Stimulated activated CD4-positive, alpha-beta T cell treated with anti-CD3 and anti-CD28 coated beads, Interleukin-12 subunit alpha, Interleukin-12 subunit beta, amount 100 ng/mL, for 24 hours (primary cell): Measurements from ENCODE around the gene SNX8.
A peak's percentile ranks its signal among the peaks of the same experiment; 100 is the strongest.
"Not testable (repeated sequence)": the region's sequence is repeated elsewhere in the genome, so short reads cannot be mapped to it uniquely, and the experiment has no call there.

ENCODE experiments used
- DNase-seq, 2 experiments: peaks; one replicate each; pipeline ENCODE4 v3.0.0-alpha.2; 2020; ENCODE audit warnings: low read depth in 2 of 2

SNX8 gene, protein sequence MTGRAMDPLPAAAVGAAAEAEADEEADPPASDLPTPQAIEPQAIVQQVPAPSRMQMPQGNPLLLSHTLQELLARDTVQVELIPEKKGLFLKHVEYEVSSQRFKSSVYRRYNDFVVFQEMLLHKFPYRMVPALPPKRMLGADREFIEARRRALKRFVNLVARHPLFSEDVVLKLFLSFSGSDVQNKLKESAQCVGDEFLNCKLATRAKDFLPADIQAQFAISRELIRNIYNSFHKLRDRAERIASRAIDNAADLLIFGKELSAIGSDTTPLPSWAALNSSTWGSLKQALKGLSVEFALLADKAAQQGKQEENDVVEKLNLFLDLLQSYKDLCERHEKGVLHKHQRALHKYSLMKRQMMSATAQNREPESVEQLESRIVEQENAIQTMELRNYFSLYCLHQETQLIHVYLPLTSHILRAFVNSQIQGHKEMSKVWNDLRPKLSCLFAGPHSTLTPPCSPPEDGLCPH

DNA sequence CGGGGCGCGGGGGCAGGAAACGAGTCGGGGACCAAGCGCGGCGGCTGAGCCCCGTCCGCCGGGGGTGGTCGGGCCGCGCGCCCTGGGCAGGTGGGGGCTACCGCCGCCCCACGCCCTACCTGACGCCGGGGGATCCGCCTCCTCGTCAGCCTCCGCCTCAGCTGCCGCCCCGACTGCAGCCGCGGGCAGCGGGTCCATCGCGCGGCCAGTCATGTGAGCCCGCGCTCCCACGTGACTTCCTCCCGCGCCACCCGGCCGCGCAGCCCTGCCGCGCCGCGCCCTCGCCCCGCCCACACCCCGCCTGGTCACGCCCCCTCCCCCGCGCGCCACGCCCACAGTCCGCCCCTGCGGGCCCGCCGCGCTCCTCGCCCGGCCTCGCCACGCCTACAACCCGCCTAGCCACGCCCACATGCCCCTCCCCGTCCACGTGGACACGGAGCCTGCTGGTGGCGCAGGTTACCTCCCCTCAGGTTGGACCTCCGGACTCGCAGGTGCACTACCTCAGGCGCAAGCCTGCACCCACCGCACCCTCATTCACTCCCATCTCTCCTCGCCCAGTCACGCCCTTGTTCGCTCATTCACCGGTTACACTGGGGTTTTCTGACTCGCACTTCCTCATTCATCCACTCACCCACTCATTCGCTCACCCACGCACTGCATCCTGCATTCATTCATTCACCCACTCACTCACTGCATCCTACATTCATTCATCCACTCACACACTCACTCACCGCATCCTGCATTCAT is at the start of gene SNX8:
Gene SNX8, minus strand, starts transcription at position 233 of the 747 bp plus-strand sequence. Its CDS starts 20 bp downstream, at position 213.
- DNase-seq = peak; percentile 89 to 97

DNA sequence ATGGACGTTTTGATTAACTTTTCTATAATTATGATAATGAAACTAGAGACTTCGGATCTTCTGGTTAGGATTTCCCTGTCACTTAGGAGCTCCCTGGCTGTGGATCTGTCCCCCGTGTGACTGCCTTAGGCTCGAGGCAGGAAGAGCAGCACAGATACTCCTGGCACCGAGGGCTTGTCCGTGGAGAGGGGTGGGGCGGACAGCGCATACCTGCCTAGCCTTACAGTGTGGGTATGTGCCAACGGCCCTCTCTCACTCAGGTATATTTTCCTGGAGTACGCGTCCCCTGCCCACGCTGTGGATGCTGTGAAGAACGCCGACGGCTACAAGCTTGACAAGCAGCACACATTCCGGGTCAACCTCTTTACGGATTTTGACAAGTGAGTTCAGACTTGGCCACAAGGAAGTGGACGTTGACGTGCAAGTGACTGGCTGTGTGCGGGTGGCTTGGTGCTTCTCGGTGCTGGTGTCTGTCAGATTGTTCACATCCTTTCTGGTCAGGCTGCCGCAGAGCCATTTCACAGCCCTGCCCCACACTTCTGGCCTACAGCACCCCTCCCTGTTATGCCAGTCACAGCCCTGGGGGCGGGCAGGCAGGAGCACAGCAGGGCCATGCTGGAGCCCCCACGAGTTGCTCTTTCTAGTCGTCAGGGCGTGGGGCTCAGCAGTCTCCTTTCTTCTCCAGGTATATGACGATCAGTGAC is 48.3 kb upstream of the SNX8 start:
- no peak for DNase-seq

DNA sequence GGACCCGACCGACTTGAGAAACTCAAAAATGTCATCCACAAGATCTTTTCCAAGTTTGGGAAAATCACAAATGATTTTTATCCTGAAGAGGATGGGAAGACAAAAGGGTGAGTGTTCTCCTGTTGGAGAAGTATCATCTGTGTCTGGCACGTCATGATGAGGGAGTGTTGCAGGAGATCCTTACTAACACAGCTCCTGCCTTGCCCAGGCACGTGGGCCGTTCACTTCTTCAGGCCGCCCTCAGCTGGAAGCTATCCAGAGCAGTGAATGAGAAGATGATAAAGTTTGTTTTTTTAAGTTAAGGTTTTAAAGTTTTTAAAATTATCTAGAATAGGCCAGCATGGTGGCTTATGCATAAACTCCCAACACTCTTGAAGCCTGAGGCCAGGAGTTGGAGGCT is 46.6 kb upstream of the SNX8 start:
- DNase-seq = no peak

DNA sequence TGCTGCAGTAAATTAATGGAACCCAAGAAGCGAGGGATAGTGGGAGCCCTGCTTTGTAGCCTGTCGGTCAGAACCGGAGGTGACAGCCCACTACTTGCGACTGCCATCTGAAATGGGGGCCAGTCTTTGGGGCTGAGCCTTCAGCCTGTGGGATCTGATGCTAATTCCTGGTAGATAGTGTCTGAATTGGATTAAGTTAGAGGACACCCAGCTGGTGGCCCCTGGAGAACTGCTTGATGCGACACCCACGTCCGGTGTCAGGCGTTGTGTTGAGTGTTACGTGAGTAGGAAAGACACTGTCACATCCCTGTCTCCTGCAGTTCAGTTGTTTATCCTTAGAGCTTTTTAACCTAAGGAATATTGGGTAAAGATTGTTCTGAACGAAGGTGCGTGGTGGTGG is 45.4 kb upstream of the SNX8 start:
- DNase-seq = no peak

DNA sequence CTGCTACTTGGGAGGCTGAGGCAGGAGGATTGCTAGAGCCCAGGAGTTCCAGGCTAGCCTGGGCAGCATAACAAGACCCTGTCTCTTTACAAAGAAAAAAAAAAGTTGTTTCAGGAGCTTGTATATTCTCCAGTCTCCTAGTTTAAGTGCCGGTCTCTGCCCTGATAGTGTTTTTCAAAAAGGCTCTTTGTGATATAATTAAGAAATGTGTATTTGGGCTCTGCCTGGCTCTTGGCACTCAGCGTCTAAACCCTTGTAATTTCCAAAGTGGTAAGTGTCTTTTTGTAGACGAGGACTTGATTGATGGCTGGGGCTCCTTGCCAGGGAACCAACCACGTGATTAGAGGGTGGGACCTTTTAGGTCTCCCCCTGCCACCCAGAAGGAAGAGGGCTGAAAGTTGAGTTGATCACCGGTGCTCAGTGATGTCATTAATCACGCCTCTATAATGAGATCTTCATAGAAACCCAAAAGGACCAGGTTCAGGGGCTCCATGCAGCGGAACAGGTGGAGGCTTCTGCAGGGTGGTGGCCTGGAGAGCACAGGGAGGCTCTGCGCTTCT is 44.8 kb upstream of the SNX8 start:
- DNase-seq = no peak

DNA sequence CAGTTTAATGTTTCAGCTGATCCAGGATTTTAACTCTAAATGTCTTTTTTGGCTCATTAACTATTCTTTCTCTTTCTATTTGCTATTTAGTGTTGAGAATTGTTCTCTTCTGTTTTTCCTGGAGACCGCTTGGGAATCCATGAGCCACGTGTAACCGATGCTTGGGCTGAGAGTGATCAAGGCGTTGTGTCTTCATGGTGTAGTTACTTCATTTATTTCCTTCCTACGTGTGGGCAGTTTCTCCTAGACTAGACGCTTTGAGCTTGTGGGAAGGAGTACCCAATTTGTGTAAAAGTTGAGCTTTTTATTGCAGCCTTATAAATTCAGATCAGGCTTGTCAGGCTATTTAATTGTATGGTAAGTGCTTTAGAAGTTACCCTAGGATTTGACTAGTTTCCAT is 43.3 kb upstream of the SNX8 start:
- no peak for DNase-seq

DNA sequence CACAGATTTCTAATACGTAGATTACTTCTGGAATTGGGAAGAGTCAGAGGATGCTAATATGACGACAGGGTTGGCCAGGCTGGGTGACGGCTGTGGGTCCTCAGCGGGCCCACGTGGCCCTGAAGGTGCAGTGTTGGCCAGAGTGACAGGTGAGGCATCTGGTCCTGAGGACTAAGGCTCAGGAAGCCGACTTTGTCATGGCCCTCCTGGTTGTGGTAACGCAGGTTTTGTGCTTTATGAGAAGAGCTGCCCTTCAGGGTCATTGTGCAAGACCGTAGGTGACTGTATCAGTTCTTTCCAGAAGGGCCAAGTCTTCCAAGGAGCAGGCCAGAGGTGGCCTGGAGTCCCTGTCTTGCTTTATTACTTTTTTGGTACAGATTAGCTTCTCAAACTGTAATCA is 42.9 kb upstream of the SNX8 start:
- no peak for DNase-seq

DNA sequence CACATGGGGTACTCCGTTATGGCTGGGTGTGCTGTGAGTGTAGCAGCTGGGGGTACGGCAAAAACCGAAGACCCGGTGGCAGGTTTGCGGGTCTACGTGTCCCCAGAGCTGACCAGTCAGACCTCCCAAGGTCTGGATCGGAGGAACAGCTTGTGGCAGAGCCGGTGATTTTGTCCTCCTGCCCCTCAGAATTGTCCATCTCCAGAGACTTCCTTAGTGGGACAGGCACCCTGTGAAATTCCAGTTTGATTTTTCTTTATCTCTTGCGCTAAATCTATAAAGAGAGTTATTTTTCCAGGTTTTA is 41.4 kb upstream of the SNX8 start:
- DNase-seq = no peak

DNA sequence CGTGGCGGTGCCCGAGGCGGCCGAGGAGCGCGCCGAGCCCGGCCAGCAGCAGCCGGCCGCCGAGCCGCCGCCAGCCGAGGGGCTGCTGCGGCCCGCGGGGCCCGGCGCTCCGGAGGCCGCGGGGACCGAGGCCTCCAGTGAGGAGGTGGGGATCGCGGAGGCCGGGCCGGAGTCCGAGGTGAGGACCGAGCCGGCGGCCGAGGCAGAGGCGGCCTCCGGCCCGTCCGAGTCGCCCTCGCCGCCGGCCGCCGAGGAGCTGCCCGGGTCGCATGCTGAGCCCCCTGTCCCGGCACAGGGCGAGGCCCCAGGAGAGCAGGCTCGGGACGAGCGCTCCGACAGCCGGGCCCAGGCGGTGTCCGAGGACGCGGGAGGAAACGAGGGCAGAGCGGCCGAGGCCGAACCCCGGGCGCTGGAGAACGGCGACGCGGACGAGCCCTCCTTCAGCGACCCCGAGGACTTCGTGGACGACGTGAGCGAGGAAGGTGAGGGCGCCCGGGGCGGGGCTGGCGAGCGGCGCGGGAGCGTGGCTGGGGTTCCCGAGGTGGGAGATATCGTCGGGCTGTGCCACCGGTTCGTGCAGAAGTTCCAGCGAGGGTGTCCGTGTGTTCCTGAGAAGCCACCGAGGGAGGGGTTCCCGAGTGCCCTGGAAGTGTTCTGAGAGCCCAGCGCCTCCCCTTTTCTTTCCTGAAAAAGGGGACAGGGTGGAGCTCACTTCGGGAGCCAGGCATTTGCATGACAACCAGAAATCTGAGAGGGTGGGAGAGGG is 40.9 kb upstream of the SNX8 start:
- DNase-seq = peak in 1 of 2 experiments; percentile 13

DNA sequence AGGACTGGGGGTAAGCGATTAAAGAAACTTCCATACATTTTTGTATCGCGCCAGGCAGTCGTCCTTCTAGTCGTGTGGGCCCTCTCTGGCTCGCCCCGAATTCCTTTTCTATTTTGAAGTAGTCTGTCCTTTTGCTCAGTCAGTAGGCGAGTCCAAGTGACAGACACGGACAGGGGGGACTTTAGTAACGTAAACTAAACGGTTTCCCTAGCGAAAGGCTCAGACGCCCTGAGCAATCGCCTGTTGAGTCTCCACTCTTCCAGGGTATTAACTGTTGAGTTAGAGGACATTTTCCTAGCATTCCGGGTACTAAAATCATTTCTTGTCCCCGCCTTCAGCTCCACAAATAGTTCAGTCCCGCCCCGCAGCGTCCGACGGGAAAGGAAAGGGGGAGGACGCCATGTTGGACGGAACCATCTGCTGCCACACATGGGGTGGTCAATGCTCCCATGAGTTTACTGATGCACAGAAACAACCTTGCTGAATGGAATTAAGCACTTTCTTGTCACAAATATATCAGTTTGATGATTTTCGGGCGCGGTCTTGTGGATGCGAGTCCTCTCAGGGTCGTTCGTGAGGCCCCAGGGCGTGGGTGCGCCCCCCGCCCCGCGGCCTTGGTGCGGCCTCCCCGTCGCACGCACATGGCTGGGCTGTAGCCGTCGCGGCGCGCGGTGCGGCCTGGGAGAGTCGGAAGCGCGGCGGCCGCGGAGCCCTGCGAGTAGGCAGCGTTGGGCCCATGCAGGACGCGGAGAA is 40.1 kb upstream of the SNX8 start, which contains the start of gene EIF3B:
Gene EIF3B, plus strand, starts transcription at position 642 of the 753 bp plus-strand sequence. Its CDS starts 95 bp downstream, at position 737.
- DNase-seq = peak; percentile 76 to 81

DNA sequence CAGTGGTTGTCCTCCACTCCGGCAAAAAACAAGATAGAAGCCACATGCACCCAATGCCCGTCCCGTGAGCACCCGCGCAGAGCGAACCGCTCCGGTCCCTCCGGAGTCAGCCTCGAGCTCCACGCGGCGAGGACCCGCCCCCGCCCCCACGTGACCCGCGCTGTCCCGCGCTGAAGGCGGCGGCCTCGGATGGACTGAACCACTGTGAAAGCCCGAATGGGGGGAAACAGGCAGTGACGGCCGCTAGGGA is 39.6 kb upstream of the SNX8 start:
- DNase-seq = peak; percentile 82 to 86

DNA sequence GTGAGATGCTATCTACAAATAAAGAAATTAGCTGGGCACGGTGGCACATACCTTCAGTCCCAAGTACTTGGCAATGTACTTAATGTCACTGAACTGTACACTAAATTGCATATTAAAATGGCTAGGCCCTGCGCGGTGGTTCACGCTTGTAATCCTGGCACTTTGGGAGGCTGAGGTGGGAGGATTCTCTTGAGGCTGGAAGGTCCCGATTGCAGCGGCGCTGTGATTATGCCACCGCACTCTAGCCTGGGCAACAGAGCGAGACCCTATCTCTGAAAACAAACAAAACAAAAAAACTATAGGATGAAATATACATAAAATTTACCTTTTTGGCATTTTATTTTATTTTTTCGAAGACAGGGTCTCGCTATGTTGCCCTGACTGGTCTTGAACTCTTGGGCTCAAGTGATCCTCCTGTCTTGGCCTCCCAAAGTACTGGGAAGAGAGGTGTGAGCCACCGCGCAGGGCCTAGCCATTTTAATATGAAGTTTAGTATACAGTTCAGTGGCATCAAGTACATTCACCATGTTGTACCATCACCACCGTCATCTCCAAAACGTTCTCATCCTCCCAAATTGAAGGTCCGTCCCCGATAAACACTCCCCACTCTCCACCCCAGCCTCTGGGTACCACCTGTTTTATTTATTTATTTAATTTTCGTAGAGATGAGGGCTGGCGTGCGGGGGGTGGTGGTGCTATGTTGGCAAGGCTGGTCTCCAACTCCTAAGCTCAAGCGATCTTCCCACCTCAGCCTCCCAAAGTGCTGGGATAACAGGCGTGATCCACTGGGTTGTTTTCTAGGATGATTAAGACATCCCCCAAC is 39.1 kb upstream of the SNX8 start:
- DNase-seq = no peak

DNA sequence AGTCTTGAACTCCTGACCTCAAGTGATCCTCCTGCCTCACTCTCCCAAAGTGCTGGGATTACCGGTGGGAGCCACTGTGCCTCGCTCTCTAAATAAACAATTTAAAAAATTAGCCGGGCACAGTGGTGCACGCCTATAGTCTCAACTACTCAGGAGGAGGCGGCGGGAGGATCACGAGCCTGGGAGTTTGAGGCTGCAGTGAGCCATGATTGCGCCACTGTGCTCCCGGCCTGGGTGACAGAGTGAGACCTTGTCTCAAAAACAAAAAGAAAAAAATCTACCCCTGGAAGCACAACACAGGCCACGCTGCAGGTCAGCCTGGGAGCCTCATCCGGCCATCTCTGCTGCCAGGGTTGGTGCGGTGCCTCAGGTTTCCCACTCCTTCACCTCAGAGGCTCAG is 36.6 kb upstream of the SNX8 start:
- no peak for DNase-seq

DNA sequence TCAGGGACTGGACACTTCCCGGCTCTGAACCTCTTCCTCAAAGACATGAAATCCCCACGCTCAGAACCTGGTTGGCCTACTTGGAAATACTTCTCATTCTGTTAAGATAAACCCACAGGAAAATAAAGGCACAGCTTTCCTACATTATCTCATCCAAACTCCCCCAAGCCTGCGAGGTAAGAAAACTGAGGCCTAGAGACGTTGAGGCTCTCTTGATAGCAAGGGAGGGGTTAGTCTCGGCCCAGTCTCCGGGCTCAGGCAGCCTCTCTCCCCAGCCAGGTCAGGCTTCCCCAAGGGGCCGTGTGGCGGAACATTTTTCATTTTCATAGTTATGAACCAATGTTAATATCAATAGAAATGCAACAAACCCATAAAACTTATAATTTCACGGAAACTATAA is 35.8 kb upstream of the SNX8 start:
- no peak for DNase-seq

DNA sequence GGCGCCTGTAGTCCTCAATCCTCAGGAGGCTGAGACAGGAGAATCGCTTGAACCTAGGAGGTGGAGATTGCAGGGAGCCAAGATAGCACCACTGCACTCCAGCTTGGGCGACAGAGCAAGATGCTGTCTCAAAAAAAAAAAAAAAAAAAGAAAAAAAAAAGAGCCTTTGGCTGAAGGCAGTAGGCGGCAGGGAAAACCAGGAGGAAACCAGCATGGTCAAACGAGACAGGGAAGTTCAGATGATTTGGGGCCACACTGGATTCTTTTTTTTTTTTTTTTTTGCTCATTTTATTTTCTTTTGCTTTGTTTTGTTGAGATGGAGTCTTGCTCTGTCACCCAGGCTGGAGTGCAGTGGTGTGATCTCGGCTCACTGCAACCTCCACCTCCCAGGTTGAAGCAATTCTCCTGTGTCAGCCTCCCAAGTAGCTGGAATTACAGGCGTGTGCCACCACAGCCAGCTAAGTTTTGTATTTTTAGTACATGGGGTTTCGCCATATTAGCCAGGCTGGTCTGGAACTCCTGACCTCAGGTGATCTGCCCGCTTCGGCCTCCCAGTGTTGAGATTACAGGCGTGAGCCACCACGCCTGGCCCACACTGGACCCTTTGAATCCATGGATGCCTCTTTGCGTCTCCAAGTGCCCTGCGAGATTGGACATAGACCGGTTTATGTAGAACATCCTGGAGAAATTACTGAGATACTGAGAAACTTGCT is 33.3 kb upstream of the SNX8 start:
- DNase-seq = not testable (repeated sequence)

DNA sequence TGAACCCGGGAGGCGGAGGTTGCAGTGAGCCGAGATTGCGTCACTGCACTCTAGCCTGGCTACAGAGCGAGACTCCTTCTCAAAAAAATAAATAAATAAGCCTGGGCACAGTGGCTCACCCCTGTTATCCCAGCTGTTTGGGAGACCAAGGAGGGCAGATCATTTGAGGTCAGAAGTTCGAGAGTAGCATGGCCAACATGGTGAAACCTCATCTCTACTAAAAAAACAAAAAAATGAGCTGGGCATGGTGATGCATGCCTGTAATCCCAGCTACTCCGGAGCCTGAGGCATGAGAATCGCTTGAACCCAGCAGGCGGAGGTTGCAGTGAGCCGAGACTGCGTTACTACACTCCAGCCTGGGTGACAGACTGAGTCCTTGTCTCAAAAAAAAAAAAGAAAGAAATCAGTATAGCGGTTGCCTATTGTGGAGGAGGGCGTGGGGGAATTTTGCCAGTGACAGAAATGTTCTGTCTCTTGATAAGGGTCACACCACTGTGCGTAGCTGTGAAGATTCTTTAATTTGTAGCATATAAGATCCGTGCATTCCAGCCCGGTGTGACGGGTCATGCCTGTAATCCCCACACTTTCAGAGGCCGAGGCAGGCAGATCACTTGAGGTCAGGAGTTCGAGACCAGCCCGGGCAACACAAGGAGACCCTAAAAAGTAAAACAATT is 22.5 kb upstream of the SNX8 start:
- DNase-seq = no peak

DNA sequence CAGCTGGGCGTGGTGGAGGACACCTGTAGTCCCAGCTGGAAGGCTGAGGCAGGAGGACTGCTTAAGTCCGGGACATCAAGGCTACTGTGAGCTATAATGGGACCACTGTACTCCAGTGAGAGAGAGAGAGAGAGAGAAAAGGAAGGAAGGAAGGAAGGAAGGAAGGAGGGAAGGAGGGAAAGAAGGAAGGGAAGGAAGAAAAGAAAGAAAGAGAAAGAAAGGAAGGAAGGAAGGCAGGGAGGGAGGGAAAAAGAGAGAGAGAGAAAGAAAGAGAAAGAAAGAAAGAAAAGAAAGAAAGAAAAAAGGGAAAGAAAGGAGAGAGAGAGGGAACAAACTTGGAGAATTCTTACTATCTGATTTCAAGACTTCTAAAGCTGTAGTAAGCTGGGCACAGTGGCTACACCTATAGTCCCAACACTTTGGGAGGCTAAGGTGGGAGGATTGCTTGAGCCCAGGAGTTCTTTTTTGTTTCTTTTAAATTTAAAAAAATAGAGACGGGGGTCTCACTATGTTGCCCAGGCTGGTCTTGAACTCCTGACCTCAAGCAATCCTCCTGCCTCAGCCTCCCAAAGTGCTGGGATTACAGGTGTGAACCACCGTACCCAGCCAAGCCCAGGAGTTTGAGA is 18.5 kb upstream of the SNX8 start:
- DNase-seq = not testable (repeated sequence)

DNA sequence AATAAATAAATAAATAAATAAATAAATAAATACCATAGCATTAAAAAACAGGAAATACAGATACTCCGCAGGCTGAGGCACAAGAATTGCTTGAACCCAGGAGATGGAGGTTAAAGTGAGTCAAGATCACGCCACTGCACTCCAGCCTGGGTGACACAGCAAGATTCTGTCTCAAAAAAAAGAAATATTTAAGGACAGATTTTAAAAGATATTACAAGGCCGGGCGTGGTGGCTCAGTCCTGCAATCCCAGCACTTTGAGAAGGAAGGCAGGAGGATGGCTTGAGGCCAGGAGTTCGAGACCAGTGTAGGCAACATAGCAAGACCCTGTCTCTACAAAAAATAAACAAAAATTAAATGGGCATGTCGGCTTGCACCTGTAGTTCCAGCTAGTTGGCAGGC is 17.5 kb upstream of the SNX8 start:
- DNase-seq = no peak
